SHP77 treated with DMSO at 0.1 percent for 48 hours (cell line): ENCODE measurements around the gene DACH2.

ENCODE experiments used
- DNase-seq: peaks from one replicate; lab custom pipeline; 2025; lab: John Stamatoyannopoulos, UW

The DACH2 gene

DNA sequence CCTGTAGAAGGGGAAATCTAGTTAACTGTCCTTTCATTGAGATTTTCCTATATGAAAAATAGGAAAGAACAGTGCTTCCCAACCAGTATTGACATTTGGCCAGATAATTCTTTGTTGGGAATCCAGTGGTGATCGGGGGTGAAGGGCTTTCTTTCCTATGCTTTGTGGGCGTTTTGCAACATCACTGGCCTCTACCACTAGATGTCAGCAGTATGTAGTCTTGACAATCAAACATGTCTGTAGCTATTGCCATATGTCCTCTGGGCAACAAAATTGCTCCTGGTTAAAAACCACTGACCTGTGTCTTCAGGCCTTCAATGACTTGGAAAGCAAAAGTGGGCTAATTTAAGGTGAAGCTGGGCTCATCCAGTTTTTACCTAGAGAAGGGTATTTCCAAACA, 658.5 kb downstream of the DACH2 start:
- DNase-seq: no peak

DNA sequence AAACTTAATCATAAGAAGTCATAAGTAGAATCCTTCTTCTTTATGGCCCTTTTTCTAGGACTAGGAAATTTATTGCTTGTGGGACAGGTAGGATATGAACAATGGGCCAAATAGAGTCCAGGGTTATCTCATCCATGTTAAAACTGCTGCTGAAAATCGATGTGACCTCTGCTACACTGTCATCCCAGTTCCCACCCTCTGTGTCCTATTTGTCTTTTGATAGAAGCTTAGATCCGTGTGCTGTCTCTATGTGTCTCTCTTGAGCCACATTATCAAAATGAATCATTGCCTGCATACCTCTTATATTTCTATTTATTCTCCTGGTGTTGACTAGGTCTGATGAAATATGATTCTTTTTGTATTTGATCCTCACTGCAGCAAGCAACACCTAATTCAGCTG, 661.4 kb downstream of the DACH2 start:
- DNase-seq: no peak

DNA sequence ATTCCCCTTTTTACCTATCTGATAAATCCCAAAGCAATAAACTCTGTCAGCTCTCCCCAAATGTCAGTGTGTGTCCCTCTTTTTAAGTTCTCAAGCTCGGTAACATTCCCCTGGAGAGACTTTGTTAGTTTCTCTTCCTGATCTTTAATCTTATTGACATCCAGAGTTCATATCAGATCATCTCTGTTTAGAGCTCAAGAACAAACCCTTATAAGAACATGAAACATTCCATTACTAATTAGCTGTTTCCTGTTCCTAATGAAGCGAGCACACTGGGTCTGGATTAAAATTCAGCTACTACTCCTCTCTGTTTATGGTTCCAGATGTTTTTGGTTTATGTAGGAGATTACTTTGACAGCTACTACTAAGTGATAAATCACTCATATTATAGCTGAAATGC, 681.5 kb downstream of the DACH2 start:
- DNase-seq: no peak

DNA sequence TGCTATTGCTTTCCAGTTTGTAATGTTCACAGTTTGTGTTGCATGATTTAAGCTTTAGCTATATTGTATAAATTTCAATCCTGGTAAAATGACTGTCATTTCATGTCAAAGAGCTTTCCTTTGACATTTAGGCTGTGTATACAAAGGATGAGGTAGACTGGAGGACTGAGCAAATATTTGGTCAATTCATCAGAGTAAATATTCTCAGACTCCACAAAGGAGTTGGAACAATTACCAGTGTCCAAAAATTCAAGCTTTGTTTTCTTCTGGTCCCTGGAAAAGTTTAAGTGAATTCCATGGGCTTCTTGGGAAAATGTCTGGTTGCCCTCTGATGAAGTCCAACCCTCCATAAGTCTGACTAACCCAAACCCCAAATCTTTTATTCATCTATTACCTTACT, 682.4 kb downstream of the DACH2 start:
- DNase-seq: peak; percentile 1

DNA sequence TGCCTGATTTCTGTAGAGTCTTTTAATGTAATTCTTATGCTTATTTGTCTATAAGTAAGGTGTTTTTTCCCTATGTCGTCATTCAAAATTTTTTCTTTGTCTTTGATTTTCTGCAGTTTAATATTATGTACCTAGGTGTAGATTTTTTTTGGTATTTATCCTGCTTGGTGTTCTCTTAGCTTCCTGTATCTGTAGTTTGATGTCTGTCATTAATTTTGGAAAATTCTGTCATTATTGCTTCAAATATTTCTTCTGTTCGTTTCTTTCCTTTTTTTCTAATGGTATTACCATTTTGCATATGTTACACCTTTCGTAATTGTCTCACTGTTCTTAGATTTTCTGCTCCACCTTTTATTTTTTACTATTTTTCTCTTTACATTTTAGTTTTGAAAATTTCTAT, 696.9 kb downstream of the DACH2 start:
- DNase-seq: no peak
